ENCODE measurements around the gene DEFB132.
"Not testable (repeated sequence)": the region's sequence is repeated elsewhere in the genome, so short reads cannot be mapped to it uniquely, and the experiment has no call there.

DEFB132 gene

GRCh38 chr20:215796-216195 lies 41.7 kb upstream of the DEFB132 start:
- no peak overlapping the region for H2AFZ ChIP-seq (ENCODE audit: low read depth, low read length)
- H3K4me2 ChIP-seq (ENCODE audit: low read length), result no peak overlapping the region
- TF ChIP-seq CTCF (IDR thresholded peaks at IDR 0.05; ENCODE audit: low read depth, low read length) (no peak), EZH2phosphoT487 (IDR thresholded peaks at IDR 0.05; ENCODE audit: low read depth) (no peak)
- H3K27me3 ChIP-seq (ENCODE audit: low read depth, low read length), result peaks cover 44% of the 10 kb centered on the region
- no peaks in the 10 kb centered on the region for H4K20me1 ChIP-seq (ENCODE audit: insufficient read depth, low read length)
- no peak overlapping the region for H3K9ac ChIP-seq (ENCODE audit: low read length)
- H3K79me2 ChIP-seq (ENCODE audit: low read length), result no peaks in the 10 kb centered on the region
- no peak overlapping the region for H3K27ac ChIP-seq (ENCODE audit: low read length)
- H3K4me3 ChIP-seq (ENCODE audit: low read length), result no peak overlapping the region
- no peaks in the 10 kb centered on the region for H3K4me1 ChIP-seq (ENCODE audit: low read length)
- no peaks in the 10 kb centered on the region for H3K36me3 ChIP-seq (replicated peaks; ENCODE audit: low read depth, low read length)
- H3K9me3 ChIP-seq (ENCODE audit: insufficient read depth, low read length), result no peaks in the 10 kb centered on the region

GRCh38 chr20:217266-217665 lies 40.3 kb upstream of the DEFB132 start:
- no peaks in the 10 kb centered on the region for H3K36me3 ChIP-seq (replicated peaks; ENCODE audit: low read depth, low read length)
- TF ChIP-seq CTCF (IDR thresholded peaks at IDR 0.05; ENCODE audit: low read depth, low read length) (no peak), EZH2phosphoT487 (IDR thresholded peaks at IDR 0.05; ENCODE audit: low read depth) (no peak)

GRCh38 chr20:219290-220115 lies 38.0 kb upstream of the DEFB132 start:
- Histone ChIP-seq H3K36me3 (replicated peaks; ENCODE audit: low read depth, low read length) (no peaks in the 10 kb centered on the region), H3K9me3 (ENCODE audit: insufficient read depth, low read length) (no peaks in the 10 kb centered on the region), H3K27ac (ENCODE audit: low read length) (no peak overlapping the region), H3K4me2 (ENCODE audit: low read length) (no peak overlapping the region), H3K4me3 (ENCODE audit: low read length) (no peak overlapping the region), H3K79me2 (ENCODE audit: low read length) (no peaks in the 10 kb centered on the region), H3K4me1 (ENCODE audit: low read length) (no peaks in the 10 kb centered on the region), H3K9ac (ENCODE audit: low read length) (no peak overlapping the region), H4K20me1 (ENCODE audit: insufficient read depth, low read length) (no peaks in the 10 kb centered on the region), H3K27me3 (ENCODE audit: low read depth, low read length) (peaks cover 43% of the 10 kb centered on the region), H2AFZ (ENCODE audit: low read depth, low read length) (no peak overlapping the region)
- TF ChIP-seq EZH2phosphoT487 (IDR thresholded peaks at IDR 0.05; ENCODE audit: low read depth), result no peak
- TF ChIP-seq CTCF (IDR thresholded peaks at IDR 0.05; ENCODE audit: low read depth, low read length), result peak; percentile 69

More at GRCh38 chr20:217266-217665, 40.3 kb upstream of the DEFB132 start:
- Histone ChIP-seq H3K4me3 (ENCODE audit: low read length) (no peak overlapping the region), H3K27me3 (ENCODE audit: low read depth, low read length) (peaks cover 35% of the 10 kb centered on the region), H3K9ac (ENCODE audit: low read length) (no peak overlapping the region), H3K27ac (ENCODE audit: low read length) (no peak overlapping the region), H3K4me1 (ENCODE audit: low read length) (no peaks in the 10 kb centered on the region), H4K20me1 (ENCODE audit: insufficient read depth, low read length) (no peaks in the 10 kb centered on the region), H3K4me2 (ENCODE audit: low read length) (no peak overlapping the region), H3K79me2 (ENCODE audit: low read length) (no peaks in the 10 kb centered on the region), H2AFZ (ENCODE audit: low read depth, low read length) (no peak overlapping the region), H3K9me3 (ENCODE audit: insufficient read depth, low read length) (no peaks in the 10 kb centered on the region)

- Histone ChIP-seq H3K27ac (ENCODE audit: low read length) (no peak overlapping the region), H2AFZ (ENCODE audit: low read depth, low read length) (no peak overlapping the region), H3K27me3 (ENCODE audit: low read depth, low read length) (peaks cover 51% of the 10 kb centered on the region), H3K9ac (ENCODE audit: low read length) (no peak overlapping the region), H3K79me2 (ENCODE audit: low read length) (no peaks in the 10 kb centered on the region), H3K9me3 (ENCODE audit: insufficient read depth, low read length) (no peaks in the 10 kb centered on the region), H3K4me1 (ENCODE audit: low read length) (no peaks in the 10 kb centered on the region), H3K4me3 (ENCODE audit: low read length) (no peak overlapping the region), H3K36me3 (replicated peaks; ENCODE audit: low read depth, low read length) (no peaks in the 10 kb centered on the region), H4K20me1 (ENCODE audit: insufficient read depth, low read length) (no peaks in the 10 kb centered on the region), H3K4me2 (ENCODE audit: low read length) (no peak overlapping the region)
- TF ChIP-seq CTCF (IDR thresholded peaks at IDR 0.05; ENCODE audit: low read depth, low read length) (no peak), EZH2phosphoT487 (IDR thresholded peaks at IDR 0.05; ENCODE audit: low read depth) (no peak)
Measured at GRCh38 chr20:221258-221830, 36.2 kb upstream of the DEFB132 start.

GRCh38 chr20:225879-226278 lies 31.6 kb upstream of the DEFB132 start:
- not testable (repeated sequence) for H3K4me1 ChIP-seq (ENCODE audit: low read length); H3K36me3 ChIP-seq (replicated peaks; ENCODE audit: low read depth, low read length); H3K27ac ChIP-seq (ENCODE audit: low read length); H3K79me2 ChIP-seq (ENCODE audit: low read length); H3K9me3 ChIP-seq (ENCODE audit: insufficient read depth, low read length); H3K4me2 ChIP-seq (ENCODE audit: low read length); H2AFZ ChIP-seq (ENCODE audit: low read depth, low read length); H4K20me1 ChIP-seq (ENCODE audit: insufficient read depth, low read length); H3K4me3 ChIP-seq (ENCODE audit: low read length); H3K9ac ChIP-seq (ENCODE audit: low read length)
- peaks cover 25% of the 10 kb centered on the region for H3K27me3 ChIP-seq (ENCODE audit: low read depth, low read length)

Measured in OCI-LY3 (cell line).